GM12878 (cell line): ENCODE results near the gene SMARCC2. TPM values are rescaled to one million over a fixed set of nuclear protein-coding genes. Genes with fewer than 3 reads are reported as not detected.

Source experiments
- ATF7 ChIP-seq: fragments of 450-650 bp; IDR thresholded peaks from 2 replicates; pipeline ENCODE4 v1.6.1; 2016; ENCODE audit warnings: low read depth, mild to moderate bottlenecking
- CBX5 ChIP-seq: sonication (generic); IDR thresholded peaks from 2 replicates; pipeline ENCODE4 v1.6.1; 2016; ENCODE audit warnings: low read depth, moderate library complexity, mild to moderate bottlenecking, inconsistent platforms
- CEBPB ChIP-seq, 2 experiments: fragments of 150-350 bp in 1 of 2; IDR thresholded peaks; 2 replicates each; pipeline ENCODE4 v1.6.1; 2012 to 2014; ENCODE audit warnings: low read depth in 2 of 2, low read length in 2 of 2, borderline replicate concordance in 1 of 2, inconsistent platforms in 1 of 2
- CHD4 ChIP-seq: fragments of 200-600 bp; sonication (generic); IDR thresholded peaks from 2 replicates; pipeline ENCODE4 v1.6.1; 2016; ENCODE audit warnings: mild to moderate bottlenecking
- DPF2 ChIP-seq: fragments of 450-650 bp; IDR thresholded peaks from 2 replicates; pipeline ENCODE4 v1.6.1; 2017; ENCODE audit warnings: mild to moderate bottlenecking
- HCFC1 ChIP-seq: fragments of 150-350 bp; IDR thresholded peaks from 2 replicates; pipeline ENCODE4 v1.6.1; 2014; ENCODE audit warnings: low read length
- MLLT1 ChIP-seq: fragments of 450-650 bp; IDR thresholded peaks from 2 replicates; pipeline ENCODE4 v1.6.1; 2016; ENCODE audit warnings: mild to moderate bottlenecking
- POLR2AphosphoS2 ChIP-seq: IDR thresholded peaks from 2 replicates; pipeline ENCODE4 v1.6.1; 2011; ENCODE audit warnings: low read depth, mild to moderate bottlenecking, low read length, improper control_type of control experiment, moderate library complexity
- POLR2AphosphoS5 ChIP-seq: IDR thresholded peaks from 2 replicates; pipeline ENCODE4 v1.6.1; 2011; ENCODE audit warnings: mild to moderate bottlenecking, low read length, inconsistent platforms
- RUNX3 ChIP-seq: IDR thresholded peaks from 2 replicates; pipeline ENCODE4 v1.6.1; 2012; ENCODE audit warnings: low read length, inconsistent platforms
- SMAD5 ChIP-seq: IDR thresholded peaks from 2 replicates; pipeline ENCODE4 v1.6.1; 2016; ENCODE audit warnings: antibody characterized with exemption, low read depth
- SMC3 ChIP-seq: IDR thresholded peaks from 2 replicates; pipeline ENCODE4 v1.6.1; 2011; ENCODE audit warnings: low read length, improper control_type of control experiment, borderline replicate concordance
- STAT3 ChIP-seq: IDR thresholded peaks from 2 replicates; pipeline ENCODE4 v1.6.1; 2011; ENCODE audit warnings: low read depth, low read length, improper control_type of control experiment
- ZBTB11 ChIP-seq: fragments of 450-650 bp; formaldehyde crosslinking; IDR thresholded peaks from 2 replicates; pipeline ENCODE4 v1.5.0; 2022; ENCODE audit warnings: mild to moderate bottlenecking, missing genetic modification characterization
- polyA plus RNA-seq, 11 experiments: library from polyadenylated mRNA; depleted of rRNA in 4 of 11; unstranded in 6 of 11; stranded (reverse) in 5 of 11; fragments of >200 nt; fragmentation: Nextera tagmentation in 4 of 11; fragmentation: Illumina TruSeq in 1 of 11; extraction: Ambion mirVana in 4 of 11; extraction: Trizol in 1 of 11; gene quantifications; 1 replicate in 1 of 11; 2 replicates in 10 of 11; pipeline versions ENCODE4 v1.2.1 to v1.2.3, GENCODE V29; 2011 to 2016; ENCODE audit warnings: inconsistent platforms in 2 of 11, missing spikeins in 2 of 11, low read depth in 1 of 11
- total RNA-seq, 4 experiments: library from RNA; depleted of rRNA in 3 of 4; stranded (reverse); fragments of >200 nt in 3 of 4; fragmentation: Illumina TruSeq in 1 of 4; extraction: Trizol in 1 of 4; gene quantifications; 2 replicates each; pipeline versions ENCODE4 v1.2.1 to v1.2.3, GENCODE V29; 2013 to 2021
- TF ChIP-seq, protein P1 (sequence below): fragments of 450-650 bp; IDR thresholded peaks from 2 replicates; pipeline ENCODE4 v1.6.1; 2017; ENCODE audit warnings: mild to moderate bottlenecking, moderate library complexity
- TF ChIP-seq, protein P2 (sequence below): IDR thresholded peaks from 2 replicates; pipeline ENCODE4 v1.6.1; 2012; ENCODE audit warnings: low read depth, low read length, improper control_type of control experiment
- TF ChIP-seq, protein P3 (sequence below): fragments of 450-650 bp; IDR thresholded peaks from 2 replicates; pipeline ENCODE4 v1.6.1; 2017; ENCODE audit warnings: mild to moderate bottlenecking

Gene SMARCC2
- total and polyA plus RNA-seq, 10 of the 15 experiments (the other 5 are each of a cell fraction or from before 2014, with no cell fraction given): 13.6 to 71.2 (median 42.3) TPM

- TF ChIP-seq MLLT1 (peak; percentile 47), CBX5 (peak; percentile 87), POLR2AphosphoS2 (peak; percentile 99), CHD4 (no peak), STAT3 (0 out of 2 replicates have a peak, but pooled peaks have one; percentile 53), ZBTB11 (CRISPR knock-in tag) (peak; percentile 53), HCFC1 (peak; percentile 87), POLR2AphosphoS5 (peak; percentile 99), SMAD5 (peak; percentile 97), CEBPB (IDR thresholded peaks at IDR 0.05; ENCODE audit: borderline replicate concordance in 1 of 2, low read depth in 2 of 2, low read length in 2 of 2) (no peak), RUNX3 (peak; percentile 79), DPF2 (peak; percentile 73), SMC3 (no peak), ATF7 (peak; percentile 83)
- TF ChIP-seq, protein P1, sequence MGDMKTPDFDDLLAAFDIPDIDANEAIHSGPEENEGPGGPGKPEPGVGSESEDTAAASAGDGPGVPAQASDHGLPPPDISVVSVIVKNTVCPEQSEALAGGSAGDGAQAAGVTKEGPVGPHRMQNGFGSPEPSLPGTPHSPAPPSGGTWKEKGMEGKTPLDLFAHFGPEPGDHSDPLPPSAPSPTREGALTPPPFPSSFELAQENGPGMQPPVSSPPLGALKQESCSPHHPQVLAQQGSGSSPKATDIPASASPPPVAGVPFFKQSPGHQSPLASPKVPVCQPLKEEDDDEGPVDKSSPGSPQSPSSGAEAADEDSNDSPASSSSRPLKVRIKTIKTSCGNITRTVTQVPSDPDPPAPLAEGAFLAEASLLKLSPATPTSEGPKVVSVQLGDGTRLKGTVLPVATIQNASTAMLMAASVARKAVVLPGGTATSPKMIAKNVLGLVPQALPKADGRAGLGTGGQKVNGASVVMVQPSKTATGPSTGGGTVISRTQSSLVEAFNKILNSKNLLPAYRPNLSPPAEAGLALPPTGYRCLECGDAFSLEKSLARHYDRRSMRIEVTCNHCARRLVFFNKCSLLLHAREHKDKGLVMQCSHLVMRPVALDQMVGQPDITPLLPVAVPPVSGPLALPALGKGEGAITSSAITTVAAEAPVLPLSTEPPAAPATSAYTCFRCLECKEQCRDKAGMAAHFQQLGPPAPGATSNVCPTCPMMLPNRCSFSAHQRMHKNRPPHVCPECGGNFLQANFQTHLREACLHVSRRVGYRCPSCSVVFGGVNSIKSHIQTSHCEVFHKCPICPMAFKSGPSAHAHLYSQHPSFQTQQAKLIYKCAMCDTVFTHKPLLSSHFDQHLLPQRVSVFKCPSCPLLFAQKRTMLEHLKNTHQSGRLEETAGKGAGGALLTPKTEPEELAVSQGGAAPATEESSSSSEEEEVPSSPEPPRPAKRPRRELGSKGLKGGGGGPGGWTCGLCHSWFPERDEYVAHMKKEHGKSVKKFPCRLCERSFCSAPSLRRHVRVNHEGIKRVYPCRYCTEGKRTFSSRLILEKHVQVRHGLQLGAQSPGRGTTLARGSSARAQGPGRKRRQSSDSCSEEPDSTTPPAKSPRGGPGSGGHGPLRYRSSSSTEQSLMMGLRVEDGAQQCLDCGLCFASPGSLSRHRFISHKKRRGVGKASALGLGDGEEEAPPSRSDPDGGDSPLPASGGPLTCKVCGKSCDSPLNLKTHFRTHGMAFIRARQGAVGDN: peak; percentile 62
- TF ChIP-seq, protein P2, sequence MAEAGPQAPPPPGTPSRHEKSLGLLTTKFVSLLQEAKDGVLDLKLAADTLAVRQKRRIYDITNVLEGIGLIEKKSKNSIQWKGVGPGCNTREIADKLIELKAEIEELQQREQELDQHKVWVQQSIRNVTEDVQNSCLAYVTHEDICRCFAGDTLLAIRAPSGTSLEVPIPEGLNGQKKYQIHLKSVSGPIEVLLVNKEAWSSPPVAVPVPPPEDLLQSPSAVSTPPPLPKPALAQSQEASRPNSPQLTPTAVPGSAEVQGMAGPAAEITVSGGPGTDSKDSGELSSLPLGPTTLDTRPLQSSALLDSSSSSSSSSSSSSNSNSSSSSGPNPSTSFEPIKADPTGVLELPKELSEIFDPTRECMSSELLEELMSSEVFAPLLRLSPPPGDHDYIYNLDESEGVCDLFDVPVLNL: peak; percentile 84
- TF ChIP-seq, protein P3, sequence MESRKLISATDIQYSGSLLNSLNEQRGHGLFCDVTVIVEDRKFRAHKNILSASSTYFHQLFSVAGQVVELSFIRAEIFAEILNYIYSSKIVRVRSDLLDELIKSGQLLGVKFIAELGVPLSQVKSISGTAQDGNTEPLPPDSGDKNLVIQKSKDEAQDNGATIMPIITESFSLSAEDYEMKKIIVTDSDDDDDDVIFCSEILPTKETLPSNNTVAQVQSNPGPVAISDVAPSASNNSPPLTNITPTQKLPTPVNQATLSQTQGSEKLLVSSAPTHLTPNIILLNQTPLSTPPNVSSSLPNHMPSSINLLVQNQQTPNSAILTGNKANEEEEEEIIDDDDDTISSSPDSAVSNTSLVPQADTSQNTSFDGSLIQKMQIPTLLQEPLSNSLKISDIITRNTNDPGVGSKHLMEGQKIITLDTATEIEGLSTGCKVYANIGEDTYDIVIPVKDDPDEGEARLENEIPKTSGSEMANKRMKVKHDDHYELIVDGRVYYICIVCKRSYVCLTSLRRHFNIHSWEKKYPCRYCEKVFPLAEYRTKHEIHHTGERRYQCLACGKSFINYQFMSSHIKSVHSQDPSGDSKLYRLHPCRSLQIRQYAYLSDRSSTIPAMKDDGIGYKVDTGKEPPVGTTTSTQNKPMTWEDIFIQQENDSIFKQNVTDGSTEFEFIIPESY: 0 out of 2 replicates have a peak, but pooled peaks have one; percentile 22
These were observed 71.2 kb downstream of the SMARCC2 start, which contains the start of gene ZC3H10 (continued) for GRCh38 chr12:56117778-56118687.
